Smooth muscle cell (in vitro differentiated cells): ENCODE results near the gene ATOSA. TPM values are rescaled to one million over a fixed set of nuclear protein-coding genes. Genes with fewer than 3 reads are reported as not detected.

Experiments used
- DNase-seq: peaks from one replicate; lab custom pipeline; 2025; ENCODE audit not compliant: unreplicated experiment; lab: John Stamatoyannopoulos, UW
- H2AFZ ChIP-seq: fragments of 200-600 bp; sonication (generic); 2 replicates; pipeline ENCODE4 v1.6.0; 2016; ENCODE audit warnings: antibody characterized with exemption, low read depth, mild to moderate bottlenecking
- H3F3A ChIP-seq: fragments of 200-600 bp; sonication (generic); 2 replicates; pipeline ENCODE4 v1.6.0; 2017; ENCODE audit warnings: antibody characterized with exemption, low read depth
- H3K27ac ChIP-seq: fragments of 200-600 bp; sonication (generic); 2 replicates; pipeline ENCODE4 v1.5.1; 2016; ENCODE audit warnings: low read depth, mild to moderate bottlenecking
- H3K27me3 ChIP-seq: fragments of 200-600 bp; sonication (generic); 2 replicates; pipeline ENCODE4 v1.6.1; 2016; ENCODE audit warnings: low read depth, mild to moderate bottlenecking
- H3K36me3 ChIP-seq: fragments of 200-600 bp; sonication (generic); 2 replicates; pipeline ENCODE4 v1.5.1; 2016; ENCODE audit warnings: low read depth
- H3K4me1 ChIP-seq: fragments of 200-600 bp; sonication (generic); 2 replicates; pipeline ENCODE4 v1.5.1; 2016; ENCODE audit warnings: low read depth
- H3K4me2 ChIP-seq: fragments of 200-600 bp; sonication (generic); 2 replicates; pipeline ENCODE4 v1.6.0; 2016; ENCODE audit warnings: mild to moderate bottlenecking
- H3K4me3 ChIP-seq: fragments of 200-600 bp; sonication (generic); 2 replicates; pipeline ENCODE4 v1.5.1; 2016; ENCODE audit warnings: mild to moderate bottlenecking
- H3K79me2 ChIP-seq: fragments of 200-600 bp; sonication (generic); 2 replicates; pipeline ENCODE4 v1.6.0; 2016; ENCODE audit warnings: low read depth, mild to moderate bottlenecking
- H3K9ac ChIP-seq: fragments of 200-600 bp; sonication (generic); 2 replicates; pipeline ENCODE4 v1.6.0; 2016; ENCODE audit warnings: low read depth
- H3K9me3 ChIP-seq: fragments of 200-600 bp; sonication (generic); replicated peaks from 2 replicates; pipeline ENCODE4 v1.5.1; 2016; ENCODE audit warnings: low read depth
- H4K20me1 ChIP-seq: fragments of 200-600 bp; sonication (generic); 2 replicates; pipeline ENCODE4 v1.6.0; 2016; ENCODE audit warnings: low read depth
- CTCF ChIP-seq: fragments of 200-600 bp; sonication (generic); IDR thresholded peaks from 2 replicates; pipeline ENCODE4 v1.5.1; 2017; ENCODE audit warnings: borderline replicate concordance, mild to moderate bottlenecking, antibody characterized with exemption; ENCODE audit not compliant: insufficient read depth, poor library complexity, severe bottlenecking
- WGBS: methylation state at CpG from one replicate; pipeline ENCODE4 v1.1.7; 2016; ENCODE audit warnings: low lambda C conversion rate; 5-methylcytosine and 5-hydroxymethylcytosine counted together
- polyA plus RNA-seq: library from polyadenylated mRNA; unstranded; fragments of >200 nt; fragmentation: Nextera tagmentation; extraction: Ambion mirVana; gene quantifications from 2 replicates; pipeline ENCODE4 v1.2.1, GENCODE V29; 2016
- total RNA-seq: library from RNA; depleted of rRNA; stranded (reverse); fragments of >200 nt; gene quantifications from 2 replicates; pipeline ENCODE4 v1.2.3, GENCODE V29; 2014

The ATOSA gene
- total and polyA plus RNA-seq, 2 experiments from 2014 or later, result 12.3 to 45.1 TPM

- H3K79me2 ChIP-seq, result peaks cover 22% of the 10 kb centered on the region
- peaks cover 8% of the 10 kb centered on the region for H3K4me1 ChIP-seq
- H3K36me3 ChIP-seq, result no peaks in the 10 kb centered on the region
- no peak for TF ChIP-seq CTCF
- H3K9me3 ChIP-seq, result no peaks in the 10 kb centered on the region
- no peak overlapping the region for H3K9ac ChIP-seq
- no peak overlapping the region for H3K4me3 ChIP-seq
- WGBS, result 72% methylated on average over 4 of the region's 4 CpGs
- no peak overlapping the region for H3K4me2 ChIP-seq
- H4K20me1 ChIP-seq, result peaks cover 8% of the 10 kb centered on the region
- no peak for DNase-seq
- no peaks in the 10 kb centered on the region for H3F3A ChIP-seq
- H2AFZ ChIP-seq, result no peak overlapping the region
- no peak overlapping the region for H3K27ac ChIP-seq
- no peaks in the 10 kb centered on the region for H3K27me3 ChIP-seq
These were observed 4.4 kb downstream of the ATOSA start for GRCh38 chr15:52674831-52675230.

- H3K9ac ChIP-seq, result no peak overlapping the region
- H3F3A ChIP-seq, result no peaks in the 10 kb centered on the region
- no peaks in the 10 kb centered on the region for H3K27me3 ChIP-seq
- H3K4me1 ChIP-seq, result peaks cover 8% of the 10 kb centered on the region
- no peaks in the 10 kb centered on the region for H3K9me3 ChIP-seq
- no peak overlapping the region for H3K4me2 ChIP-seq
- TF ChIP-seq CTCF, result no peak
- no peak overlapping the region for H3K27ac ChIP-seq
- no peak overlapping the region for H3K4me3 ChIP-seq
- H3K79me2 ChIP-seq, result peaks cover 22% of the 10 kb centered on the region
- peaks cover 8% of the 10 kb centered on the region for H4K20me1 ChIP-seq
- no peak overlapping the region for H2AFZ ChIP-seq
- DNase-seq, result no peak
- no peaks in the 10 kb centered on the region for H3K36me3 ChIP-seq
These were observed 5.5 kb downstream of the ATOSA start for GRCh38 chr15:52673734-52674133.

GRCh38 chr15:52673312-52673711 lies 5.9 kb downstream of the ATOSA start:
- no peak for TF ChIP-seq CTCF
- H3K4me3 ChIP-seq, result no peak overlapping the region
- no peaks in the 10 kb centered on the region for H3K9me3 ChIP-seq
- WGBS, result 90% methylated on average over 2 of the region's 2 CpGs
- H3K27ac ChIP-seq, result no peak overlapping the region
- no peak overlapping the region for H2AFZ ChIP-seq
- H3K9ac ChIP-seq, result no peak overlapping the region
- H3K4me1 ChIP-seq, result peaks cover 10% of the 10 kb centered on the region
- no peaks in the 10 kb centered on the region for H3K27me3 ChIP-seq
- H3F3A ChIP-seq, result no peaks in the 10 kb centered on the region
- peaks cover 8% of the 10 kb centered on the region for H4K20me1 ChIP-seq
- H3K4me2 ChIP-seq, result no peak overlapping the region
- H3K79me2 ChIP-seq, result peaks cover 22% of the 10 kb centered on the region
- no peaks in the 10 kb centered on the region for H3K36me3 ChIP-seq
- DNase-seq, result no peak

- Histone ChIP-seq H3K27me3 (no peaks in the 10 kb centered on the region), H4K20me1 (peaks cover 8% of the 10 kb centered on the region), H3K9me3 (no peaks in the 10 kb centered on the region), H3K79me2 (peaks cover 19% of the 10 kb centered on the region), H3K9ac (no peak overlapping the region), H2AFZ (no peak overlapping the region), H3F3A (no peaks in the 10 kb centered on the region), H3K4me3 (no peak overlapping the region), H3K4me2 (no peak overlapping the region), H3K27ac (no peak overlapping the region), H3K36me3 (no peaks in the 10 kb centered on the region), H3K4me1 (peaks cover 11% of the 10 kb centered on the region)
- no peak for TF ChIP-seq CTCF
- DNase-seq, result no peak
- WGBS, result 97% methylated on average over 1 of the region's 1 CpG
These were observed 6.5 kb downstream of the ATOSA start for GRCh38 chr15:52672661-52673060.
